GM23248 (cell line): ENCODE measurements around the gene MAGEC1. TPM values are rescaled to one million over a fixed set of nuclear protein-coding genes. Genes with fewer than 3 reads are reported as not detected.

Experiments
- DNase-seq: peaks from one replicate; pipeline ENCODE4 v3.0.0-alpha.2; 2015
- H2AFZ ChIP-seq: fragments of 200-600 bp; sonication (generic); 2 replicates; pipeline ENCODE4 v1.6.1; 2016; ENCODE audit warnings: antibody characterized with exemption
- H3F3A ChIP-seq: fragments of 200-600 bp; sonication (generic); 2 replicates; pipeline ENCODE4 v1.6.1; 2016; ENCODE audit warnings: mild to moderate bottlenecking, antibody characterized with exemption, mixed run types; ENCODE audit not compliant: insufficient read depth
- H3K27ac ChIP-seq: fragments of 200-600 bp; sonication (generic); 2 replicates; pipeline ENCODE4 v1.5.1; 2016; ENCODE audit warnings: mild to moderate bottlenecking
- H3K27me3 ChIP-seq: fragments of 200-600 bp; sonication (generic); replicated peaks from 2 replicates; pipeline ENCODE4 v1.6.1; 2016; ENCODE audit warnings: mild to moderate bottlenecking; ENCODE audit not compliant: insufficient read depth
- H3K36me3 ChIP-seq: fragments of 200-600 bp; sonication (generic); 2 replicates; pipeline ENCODE4 v1.6.1; 2016; ENCODE audit warnings: low read depth, mild to moderate bottlenecking
- H3K4me1 ChIP-seq: fragments of 200-600 bp; sonication (generic); 2 replicates; pipeline ENCODE4 v1.6.1; 2016; ENCODE audit warnings: mild to moderate bottlenecking; ENCODE audit not compliant: insufficient read depth
- H3K4me2 ChIP-seq: fragments of 200-600 bp; sonication (generic); one replicate; pipeline ENCODE4 v1.6.1; 2016; ENCODE audit warnings: mild to moderate bottlenecking; ENCODE audit not compliant: unreplicated experiment
- H3K4me3 ChIP-seq: fragments of 200-600 bp; sonication (generic); 2 replicates; pipeline ENCODE4 v1.5.1; 2016; ENCODE audit warnings: mild to moderate bottlenecking
- H3K79me2 ChIP-seq: fragments of 200-600 bp; sonication (generic); 2 replicates; pipeline ENCODE4 v1.6.1; 2016; ENCODE audit warnings: mild to moderate bottlenecking; ENCODE audit not compliant: insufficient read depth
- H3K9ac ChIP-seq: fragments of 200-600 bp; sonication (generic); 2 replicates; pipeline ENCODE4 v1.6.1; 2016; ENCODE audit warnings: mild to moderate bottlenecking
- H3K9me2 ChIP-seq: fragments of 200-600 bp; sonication (generic); 2 replicates; pipeline ENCODE4 v1.6.1; 2016; ENCODE audit warnings: mixed run types, mild to moderate bottlenecking, moderate library complexity; ENCODE audit not compliant: insufficient read depth
- H3K9me3 ChIP-seq: fragments of 200-600 bp; sonication (generic); one replicate; pipeline ENCODE4 v1.6.1; 2017; ENCODE audit warnings: low read depth
- H4K20me1 ChIP-seq: fragments of 200-600 bp; sonication (generic); 2 replicates; pipeline ENCODE4 v1.6.0; 2016; ENCODE audit not compliant: insufficient read depth
- EZH2 ChIP-seq: fragments of 200-600 bp; sonication (generic); IDR thresholded peaks from 2 replicates; pipeline ENCODE4 v1.6.1; 2018; ENCODE audit warnings: antibody characterized with exemption, mild to moderate bottlenecking; ENCODE audit not compliant: insufficient read depth, poor library complexity, severe bottlenecking
- EZH2phosphoT487 ChIP-seq: fragments of 200-600 bp; sonication (generic); IDR thresholded peaks from 2 replicates; pipeline ENCODE4 v1.6.1; 2018; ENCODE audit warnings: antibody characterized with exemption, moderate library complexity, mild to moderate bottlenecking, low read depth; ENCODE audit not compliant: insufficient read depth
- WGBS, 2 experiments: methylation state at CpG; one replicate each; pipeline ENCODE4 v1.1.6; 2015 to 2017; ENCODE audit warnings: low lambda C conversion rate in 2 of 2, low coverage in 1 of 2; ENCODE audit errors: missing lambda C conversion rate in 2 of 2; 5-methylcytosine and 5-hydroxymethylcytosine counted together
- in situ Hi-C: fragments of 300-500 bp; cut with MboI; formaldehyde crosslinking; loops from 2 replicates; pipeline ENCODE4 v1.15.0; 2020
- polyA plus RNA-seq: library from polyadenylated mRNA; unstranded; fragments of >200 nt; fragmentation: Nextera tagmentation; extraction: Ambion mirVana; gene quantifications from 2 replicates; pipeline ENCODE4 v1.2.1, GENCODE V29; 2016
- total RNA-seq: library from RNA; depleted of rRNA; stranded (reverse); fragments of >200 nt; shearing (Covaris generic); gene quantifications from 2 replicates; pipeline ENCODE4 v1.2.3, GENCODE V29; 2014

MAGEC1 gene
- total and polyA plus RNA-seq, 2 experiments from 2014 or later: not detected

DNA sequence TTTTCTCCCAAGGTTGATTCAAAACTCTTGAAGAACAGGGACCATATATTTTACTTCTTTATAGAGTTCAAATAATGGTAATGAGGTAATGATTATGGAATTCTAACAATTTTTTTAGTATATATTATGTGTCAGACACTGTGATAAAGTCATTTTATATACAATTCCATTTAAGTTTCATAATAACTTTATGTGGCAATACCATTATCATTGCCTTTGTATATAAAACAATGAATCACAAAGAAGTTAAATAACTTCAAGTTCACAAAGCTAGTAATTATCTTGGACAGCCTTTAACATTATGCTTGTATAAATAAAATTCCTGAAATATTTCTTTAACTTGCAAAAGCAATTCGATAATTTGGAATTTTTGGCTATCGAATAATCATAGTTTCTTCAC lies 20.6 kb downstream of the MAGEC1 start:
- Histone ChIP-seq H2AFZ (no peak overlapping the region), H3K36me3 (no peaks in the 10 kb centered on the region), H3F3A (no peaks in the 10 kb centered on the region), H3K79me2 (no peaks in the 10 kb centered on the region), H3K4me3 (no peak overlapping the region), H4K20me1 (no peaks in the 10 kb centered on the region), H3K9me2 (no peaks in the 10 kb centered on the region), H3K9me3 (no peaks in the 10 kb centered on the region), H3K9ac (no peak overlapping the region), H3K4me1 (no peaks in the 10 kb centered on the region), H3K4me2 (no peak overlapping the region), H3K27ac (no peak overlapping the region), H3K27me3 (no peaks in the 10 kb centered on the region)
- in situ Hi-C loops: no loop called here
- DNase-seq: no peak
- no peak for TF ChIP-seq EZH2phosphoT487
- TF ChIP-seq EZH2: no peak
- 47 to 53% methylated on average over 2 of the region's 2 CpGs for WGBS, 2 experiments

DNA sequence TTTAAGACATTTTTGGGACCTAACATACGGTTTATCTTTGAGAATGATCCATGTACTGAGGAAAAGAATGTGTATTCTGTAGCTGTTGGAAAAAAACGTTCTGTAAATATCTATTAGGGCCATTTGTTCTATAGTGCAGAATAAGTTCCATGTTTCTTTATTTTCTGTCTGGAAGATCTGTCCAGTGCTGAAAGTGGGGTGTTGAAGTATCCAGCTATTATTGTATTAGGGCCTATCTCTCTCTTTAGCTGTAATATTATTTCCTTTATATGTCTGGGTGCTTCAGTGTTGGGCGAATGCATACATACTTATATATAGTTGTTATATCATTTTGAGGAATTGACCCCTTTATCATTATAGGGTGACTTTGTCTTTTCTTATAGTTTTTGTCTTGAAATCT lies 24.7 kb downstream of the MAGEC1 start:
- H3K4me3 ChIP-seq: no peak overlapping the region
- no peaks in the 10 kb centered on the region for H3K79me2 ChIP-seq
- H3K9me2 ChIP-seq: no peaks in the 10 kb centered on the region
- no peak overlapping the region for H3K4me2 ChIP-seq
- WGBS, 2 experiments: 4 to 11% methylated on average over 3 of the region's 3 CpGs
- no peaks in the 10 kb centered on the region for H4K20me1 ChIP-seq
- no peaks in the 10 kb centered on the region for H3K27me3 ChIP-seq
- H3K4me1 ChIP-seq: no peaks in the 10 kb centered on the region
- no peak overlapping the region for H3K9ac ChIP-seq
- H3F3A ChIP-seq: no peaks in the 10 kb centered on the region
- in situ Hi-C loops: no loop called here
- H2AFZ ChIP-seq: no peak overlapping the region
- H3K36me3 ChIP-seq: no peaks in the 10 kb centered on the region
- TF ChIP-seq EZH2: no peak
- TF ChIP-seq EZH2phosphoT487: no peak
- no peak for DNase-seq
- H3K9me3 ChIP-seq: no peaks in the 10 kb centered on the region
- H3K27ac ChIP-seq: no peak overlapping the region

DNA sequence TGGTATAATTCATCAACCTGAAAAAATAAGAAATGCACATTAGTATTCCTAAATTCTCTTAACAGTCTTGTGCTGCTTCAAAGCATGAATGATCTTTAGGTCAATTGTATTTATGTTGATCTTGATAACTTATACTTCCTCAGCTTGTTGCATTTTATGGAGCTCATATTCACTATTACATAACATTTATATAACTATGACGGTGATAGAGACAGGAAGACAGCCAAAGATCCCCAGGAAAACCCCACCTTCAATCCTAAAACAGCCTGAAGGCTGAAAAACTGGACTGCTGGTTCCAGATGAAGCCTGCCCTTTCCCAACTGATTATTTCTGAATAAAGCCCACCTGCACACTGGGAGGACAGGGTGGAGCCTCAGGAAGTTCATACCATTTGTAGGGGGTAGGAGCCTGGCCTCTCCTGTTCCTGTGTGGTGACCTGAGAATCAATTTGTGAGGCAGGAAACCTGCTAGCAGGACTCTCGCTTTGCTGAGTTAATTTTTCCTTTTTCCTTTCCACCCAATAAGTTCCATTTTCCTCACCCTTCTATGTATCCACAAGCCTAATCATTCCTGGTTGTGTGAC lies 30.5 kb downstream of the MAGEC1 start:
- TF ChIP-seq EZH2phosphoT487 (no peak), EZH2 (no peak)
- in situ Hi-C loops: no loop called here
- H3K27me3 ChIP-seq: no peaks in the 10 kb centered on the region

DNA sequence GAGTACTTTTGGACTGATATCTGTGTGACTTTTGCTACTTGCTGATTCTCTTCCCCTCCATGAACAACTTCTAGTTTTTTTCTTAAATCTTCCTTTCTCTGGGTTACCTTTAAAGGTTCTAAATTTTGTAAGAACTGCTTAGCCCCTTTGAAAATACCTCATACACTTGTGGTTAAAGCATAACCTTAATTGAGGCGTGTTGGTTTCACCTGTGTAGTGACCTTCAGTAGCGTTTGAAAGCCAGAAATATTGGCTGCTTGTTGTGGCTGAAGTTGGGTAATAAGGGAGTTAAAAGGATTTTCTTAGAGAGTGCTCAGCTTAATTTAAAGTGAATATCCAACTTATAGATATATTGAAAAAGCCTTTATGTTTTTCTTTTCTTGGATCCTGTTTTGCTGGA lies 32.0 kb downstream of the MAGEC1 start:
- Histone ChIP-seq H3K9me3 (no peaks in the 10 kb centered on the region), H3K79me2 (no peaks in the 10 kb centered on the region), H3K27me3 (no peaks in the 10 kb centered on the region), H2AFZ (no peak overlapping the region), H3F3A (no peaks in the 10 kb centered on the region), H3K27ac (no peak overlapping the region), H3K9ac (no peak overlapping the region), H3K4me2 (no peak overlapping the region), H3K4me3 (no peak overlapping the region), H4K20me1 (no peaks in the 10 kb centered on the region), H3K9me2 (no peaks in the 10 kb centered on the region), H3K4me1 (no peaks in the 10 kb centered on the region), H3K36me3 (no peaks in the 10 kb centered on the region)
- DNase-seq: no peak
- WGBS, 2 experiments: 22 to 32% methylated on average over 2 of the region's 2 CpGs
- in situ Hi-C loops: no loop called here
- no peak for TF ChIP-seq EZH2
- no peak for TF ChIP-seq EZH2phosphoT487

More for the DNA sequence above, 30.5 kb downstream of the MAGEC1 start:
- no peaks in the 10 kb centered on the region for H3K79me2 ChIP-seq
- H3K9me3 ChIP-seq: no peaks in the 10 kb centered on the region
- no peak overlapping the region for H3K4me3 ChIP-seq
- no peaks in the 10 kb centered on the region for H3F3A ChIP-seq
- DNase-seq: no peak
- H3K9me2 ChIP-seq: no peaks in the 10 kb centered on the region
- H2AFZ ChIP-seq: no peak overlapping the region
- no peaks in the 10 kb centered on the region for H4K20me1 ChIP-seq
- H3K27ac ChIP-seq: no peak overlapping the region
- H3K4me2 ChIP-seq: no peak overlapping the region
- 0 to 20% methylated on average over 1 to 2 of the region's 2 CpGs for WGBS, 2 experiments
- H3K4me1 ChIP-seq: no peaks in the 10 kb centered on the region
- no peaks in the 10 kb centered on the region for H3K36me3 ChIP-seq
- no peak overlapping the region for H3K9ac ChIP-seq

DNA sequence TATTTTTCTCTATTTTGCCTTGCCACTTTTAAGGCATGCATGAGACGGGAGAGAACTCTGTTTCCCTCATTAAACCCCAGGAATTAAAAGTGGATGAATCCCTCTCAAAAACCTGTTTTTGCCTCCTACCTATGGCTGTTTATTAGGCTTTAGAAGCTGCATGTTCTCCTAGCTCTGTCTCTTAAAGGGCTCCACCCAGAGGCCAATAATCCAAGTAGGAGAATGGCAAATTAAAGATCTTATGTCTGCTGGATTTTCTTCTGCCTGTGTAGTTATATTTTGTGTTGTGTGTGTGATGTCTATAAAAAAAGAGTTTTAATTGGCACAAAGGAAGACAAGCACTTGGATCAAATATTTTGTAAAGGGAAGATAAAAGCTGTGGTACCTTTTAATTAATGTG lies 32.4 kb downstream of the MAGEC1 start:
- TF ChIP-seq EZH2phosphoT487 (no peak), EZH2 (no peak)
- Histone ChIP-seq H3K27ac (no peak overlapping the region), H3K27me3 (no peaks in the 10 kb centered on the region), H3K4me2 (no peak overlapping the region), H3K4me1 (no peaks in the 10 kb centered on the region), H2AFZ (no peak overlapping the region), H3K9me3 (no peaks in the 10 kb centered on the region), H3K4me3 (no peak overlapping the region), H3K36me3 (no peaks in the 10 kb centered on the region), H3K79me2 (no peaks in the 10 kb centered on the region), H3K9me2 (no peaks in the 10 kb centered on the region), H4K20me1 (no peaks in the 10 kb centered on the region), H3K9ac (no peak overlapping the region), H3F3A (no peaks in the 10 kb centered on the region)
- DNase-seq: no peak
- WGBS, 2 experiments: 9 to 13% methylated on average over 1 of the region's 1 CpG
- in situ Hi-C loops: no loop called here
